ENCODE measurements around the gene UNG.

Gene UNG

GRCh38 chr12:109092497-109093021 lies 4.8 kb upstream of the UNG start:
- no peak for DNase-seq

GRCh38 chr12:109093022-109093918 lies 4.1 kb upstream of the UNG start, which contains the start of gene ALKBH2:
Gene ALKBH2, minus strand, starts transcription at chr12:109093472. Its CDS starts 686 bp downstream, at chr12:109092786.
- DNase-seq: peak; percentile 83

DNA sequence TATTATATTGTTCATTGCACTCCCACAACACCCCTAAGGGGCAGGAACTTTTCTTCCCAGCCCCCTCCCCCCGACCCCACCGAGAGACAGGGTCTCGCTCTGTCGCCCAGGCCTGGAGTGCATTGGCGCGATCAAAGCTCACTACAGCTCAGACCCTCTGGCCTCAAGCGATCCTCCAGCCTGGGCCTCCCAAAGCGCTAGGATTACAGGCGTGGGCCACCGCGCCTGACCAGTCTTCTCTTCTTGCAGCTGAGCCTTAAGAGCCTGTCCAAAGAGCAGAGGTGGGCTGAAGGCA lies 310 bp upstream of the UNG start:
- DNase-seq: no peak

DNA sequence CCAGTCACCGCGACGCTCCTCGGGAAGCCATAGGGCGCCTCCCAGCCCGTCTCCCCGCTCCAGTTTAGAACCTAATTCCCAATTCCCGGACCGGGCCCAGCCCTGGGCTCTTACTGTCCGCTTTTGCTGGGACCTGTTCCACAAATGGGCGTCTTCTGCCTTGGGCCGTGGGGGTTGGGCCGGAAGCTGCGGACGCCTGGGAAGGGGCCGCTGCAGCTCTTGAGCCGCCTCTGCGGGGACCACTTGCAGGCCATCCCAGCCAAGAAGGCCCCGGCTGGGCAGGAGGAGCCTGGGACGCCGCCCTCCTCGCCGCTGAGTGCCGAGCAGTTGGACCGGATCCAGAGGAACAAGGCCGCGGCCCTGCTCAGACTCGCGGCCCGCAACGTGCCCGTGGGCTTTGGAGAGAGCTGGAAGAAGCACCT lies 797 bp downstream of the UNG start:
- DNase-seq: peak; percentile 43

DNA sequence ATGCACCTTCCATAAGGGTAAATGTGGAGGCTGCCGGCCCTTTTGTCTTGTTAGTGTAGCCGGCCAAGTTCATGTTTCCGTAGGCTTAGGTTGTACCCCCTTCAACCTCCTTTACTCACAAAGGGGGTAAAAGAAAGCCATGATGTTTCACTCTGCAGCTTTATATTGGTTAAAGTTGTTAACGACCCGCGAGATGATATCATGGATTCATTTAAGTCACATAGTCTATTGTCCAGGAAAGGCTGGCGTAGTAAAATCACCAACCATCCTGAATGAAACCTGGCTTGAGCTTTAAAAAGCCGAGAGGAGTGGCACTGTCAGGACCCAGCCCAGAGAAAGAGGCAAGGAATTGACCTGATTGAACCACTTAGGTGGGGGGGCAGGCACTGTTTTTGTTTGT lies 1.3 kb downstream of the UNG start:
- DNase-seq: no peak

- no peak for DNase-seq
Measured at GRCh38 chr12:109099431-109100020, 2.1 kb downstream of the UNG start.

DNA sequence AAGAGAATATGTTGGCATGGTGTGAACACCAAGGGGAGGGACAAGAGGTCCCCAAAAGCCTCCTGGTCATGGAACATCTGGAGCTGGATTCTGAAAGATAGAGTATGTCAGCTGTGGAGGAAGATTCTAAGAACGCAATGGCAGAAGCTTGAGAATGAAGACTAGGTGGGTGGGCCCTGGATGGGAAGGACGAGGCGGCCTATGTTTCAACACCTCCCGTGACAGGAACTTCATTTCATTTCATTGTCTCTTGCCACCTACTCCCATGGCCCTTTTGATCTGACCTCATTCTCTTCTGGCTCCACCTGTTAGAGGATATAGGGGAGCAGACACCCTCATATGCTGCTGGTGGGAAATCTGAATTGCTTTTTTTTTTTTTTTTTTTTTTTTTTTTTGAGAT lies 3.3 kb downstream of the UNG start:
- DNase-seq: no peak

DNA sequence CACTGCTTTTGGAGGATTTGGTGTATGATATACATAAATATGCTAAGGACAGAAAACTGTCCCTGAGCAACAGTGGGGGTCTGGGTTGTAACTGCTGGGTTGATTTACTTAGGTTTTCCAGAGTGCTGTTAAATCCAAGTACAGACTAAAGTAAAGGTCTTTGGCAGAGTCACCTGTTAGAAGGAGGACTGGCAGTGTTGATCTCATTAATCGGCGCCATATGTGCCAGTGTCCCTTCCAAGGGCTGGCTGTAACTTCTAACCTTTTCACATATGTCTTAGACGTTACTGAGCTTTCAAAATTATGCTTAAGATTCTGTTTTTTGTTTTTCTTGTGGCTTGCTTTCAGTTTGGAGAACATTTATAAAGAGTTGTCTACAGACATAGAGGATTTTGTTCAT lies 5.1 kb downstream of the UNG start:
- no peak for DNase-seq

- DNase-seq: no peak
Measured at GRCh38 chr12:109105176-109105575, 7.8 kb downstream of the UNG start.

- DNase-seq: no peak
Measured at GRCh38 chr12:109109746-109110350, 12.5 kb downstream of the UNG start.

DNA sequence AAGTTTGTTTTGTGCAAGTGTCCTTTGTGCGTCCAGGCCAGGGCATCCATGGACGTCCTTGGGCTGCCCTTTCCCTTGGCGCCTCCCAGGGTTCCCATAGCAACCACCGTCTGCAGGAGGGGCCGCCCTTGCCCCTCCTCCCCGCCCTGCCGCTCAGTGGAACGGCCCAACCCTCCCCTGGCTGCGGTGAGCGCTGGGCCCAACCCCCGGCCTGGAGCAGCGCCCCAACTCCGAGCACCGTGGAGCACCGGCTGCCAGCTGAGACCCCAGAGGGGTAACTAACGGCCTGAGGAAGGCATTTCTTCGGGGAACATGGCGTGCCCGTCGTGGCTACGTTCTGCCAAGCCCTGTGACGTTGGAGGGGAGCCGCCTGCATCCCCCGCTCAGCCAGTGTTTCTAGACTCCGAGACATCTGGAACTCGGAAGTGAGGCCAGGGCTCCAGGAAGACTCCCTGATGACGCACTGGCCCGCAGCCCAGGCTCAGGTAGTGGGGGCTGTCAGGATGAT lies 13.6 kb downstream of the UNG start:
- DNase-seq: no peak

GRCh38 chr12:109112720-109113465 lies 15.5 kb downstream of the UNG start:
- no peak for DNase-seq

GRCh38 chr12:109113661-109114321 lies 16.4 kb downstream of the UNG start:
- no peak for DNase-seq

GRCh38 chr12:109114644-109115043 lies 17.2 kb downstream of the UNG start:
- DNase-seq: no peak

DNA sequence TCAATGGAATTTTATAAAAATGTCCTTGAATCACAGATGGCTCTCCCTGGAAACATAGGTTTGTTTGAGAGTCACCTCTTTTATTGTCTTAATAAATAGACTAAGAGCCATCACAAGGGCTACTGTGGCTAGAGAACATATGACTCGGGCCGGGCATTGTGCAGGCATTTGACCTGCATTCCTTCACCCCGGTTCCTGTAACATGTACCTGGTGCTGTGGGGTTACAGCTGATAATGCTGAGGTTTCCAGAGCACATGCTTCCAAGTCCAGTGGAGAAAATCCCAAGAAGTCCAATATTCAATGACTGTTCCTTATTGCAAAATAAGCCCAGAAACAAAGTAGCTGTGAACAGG lies 18.0 kb downstream of the UNG start:
- no peak for DNase-seq

DNA sequence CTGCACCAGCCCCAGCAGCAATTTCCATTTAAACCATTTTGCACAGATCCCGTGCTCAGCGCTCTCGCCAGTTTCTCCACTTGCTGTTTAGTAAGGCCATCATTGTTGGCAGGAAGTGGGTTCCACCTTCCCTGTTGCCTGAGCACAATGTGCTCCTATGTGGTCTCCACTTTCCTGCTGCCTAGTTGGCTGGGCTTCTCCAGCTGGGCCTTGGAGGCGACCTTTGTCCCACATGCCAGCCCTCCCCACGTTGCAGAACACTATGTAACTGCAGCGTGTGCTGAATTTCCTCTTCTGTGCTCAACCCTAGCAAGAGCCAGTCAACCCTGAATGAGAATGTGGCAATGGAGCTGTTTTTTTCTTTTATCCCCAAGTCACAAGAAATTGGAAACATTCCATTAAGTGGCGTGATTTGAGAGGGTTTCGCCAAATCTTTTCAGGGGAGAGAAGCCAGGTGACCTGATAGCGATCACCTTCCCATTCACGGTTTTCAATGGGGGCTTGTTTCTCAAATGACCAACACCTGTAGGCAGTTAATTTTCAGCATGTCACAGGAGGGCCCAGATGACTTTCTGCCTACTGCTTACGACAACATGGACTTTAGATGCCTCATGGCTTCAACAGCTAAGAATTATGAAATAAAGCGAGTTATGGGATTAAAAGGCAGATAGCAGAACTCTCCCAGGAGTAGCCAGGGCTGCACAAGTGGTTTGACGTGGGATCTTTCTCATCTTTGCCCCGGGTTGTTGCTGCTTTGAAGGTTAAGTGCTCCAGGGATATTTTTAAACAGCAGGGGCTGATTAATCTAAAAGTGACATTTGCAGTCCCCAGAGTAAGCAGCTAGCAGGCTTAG lies 18.6 kb downstream of the UNG start, which contains the start of gene ACACB:
TSS of gene ACACB (plus strand) at position 830 of the 853 bp plus-strand sequence. CDS start 22,819 bp downstream, outside the sequence.
- DNase-seq: peak; percentile 12

DNA sequence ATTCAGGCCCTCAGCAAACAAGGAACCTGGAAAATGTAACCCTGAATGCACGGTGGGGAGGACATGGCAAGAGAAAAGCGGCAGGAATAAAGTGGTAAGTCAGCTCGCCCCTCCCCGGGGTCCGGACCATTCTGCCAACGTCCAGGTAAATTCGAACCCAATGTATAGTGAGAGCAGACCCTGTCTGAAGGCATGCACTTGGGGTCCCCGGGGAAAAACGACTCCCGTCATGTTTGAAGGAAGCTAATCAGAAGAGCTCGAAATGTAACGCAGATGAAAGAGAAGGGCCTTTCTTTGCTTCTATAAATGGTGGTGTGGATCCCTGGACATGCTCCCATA lies 19.2 kb downstream of the UNG start:
- DNase-seq: no peak

- no peak for DNase-seq
Measured at GRCh38 chr12:109120095-109120494, 22.7 kb downstream of the UNG start.

DNA sequence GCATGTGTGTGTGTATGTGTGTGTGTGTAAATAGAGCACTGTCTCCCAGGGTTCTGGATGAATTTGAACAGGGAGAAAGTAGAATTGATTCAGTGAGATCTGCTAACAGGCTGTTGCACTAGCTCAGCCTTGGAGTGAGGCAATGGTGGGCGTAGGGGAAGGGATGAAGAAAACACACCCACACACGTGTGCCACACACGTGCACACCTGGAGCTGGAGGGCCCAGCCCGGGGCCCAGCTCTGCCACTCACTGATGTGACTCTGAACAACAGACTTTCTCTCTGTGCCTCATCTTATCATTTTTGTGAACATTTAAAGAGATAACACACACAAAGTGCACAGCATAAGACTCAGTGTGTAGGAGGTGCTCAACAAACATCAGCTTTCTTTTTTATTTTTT lies 23.2 kb downstream of the UNG start:
- no peak for DNase-seq

DNA sequence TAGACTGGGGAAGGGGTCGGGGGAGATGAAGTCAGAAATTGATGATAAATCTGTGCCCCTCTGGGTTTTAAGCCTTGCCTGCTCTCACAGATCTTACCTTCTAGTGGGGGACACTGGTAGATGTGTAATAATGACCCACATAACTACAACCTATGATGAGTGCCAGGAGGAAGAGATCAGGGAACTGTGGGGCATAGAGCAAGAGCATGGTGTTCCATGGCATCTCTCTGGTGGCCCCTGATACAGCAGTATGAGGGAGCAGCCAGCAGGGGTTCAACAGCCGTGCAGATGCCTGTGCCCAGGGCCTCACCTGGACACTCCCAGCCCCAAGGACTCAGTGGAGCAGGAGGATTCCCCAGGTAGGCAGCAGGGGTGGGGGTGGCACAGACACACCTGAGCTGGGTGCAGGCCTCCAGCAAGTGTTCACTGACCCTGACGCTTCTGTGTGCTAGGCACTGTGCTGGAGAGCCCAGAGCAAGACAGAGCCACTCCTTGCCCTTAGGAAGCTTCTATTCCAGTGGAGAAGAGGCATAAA lies 24.0 kb downstream of the UNG start:
- DNase-seq: no peak
